GM12891 (cell line): ENCODE measurements around the gene SPECC1.

ENCODE experiments used
- POLR2A ChIP-seq: IDR thresholded peaks from 2 replicates; pipeline ENCODE4 v1.6.1; 2011; ENCODE audit warnings: low read depth, low read length, control low read depth
- TAF1 ChIP-seq: IDR thresholded peaks from 2 replicates; pipeline ENCODE4 v1.6.1; 2011; ENCODE audit warnings: low read depth, low read length, control low read depth

- TF ChIP-seq POLR2A (no peak), TAF1 (no peak)
These were observed 85.6 kb downstream of the SPECC1 start for GRCh38 chr17:20094777-20095176.
